T-helper 2 cell treated with Interferon-gamma antibody and Interleukin-4, amounts not matched to agents 5 μg/mL and 100 μg/mL, for 36 hours (primary cell): ENCODE data around the gene KIAA1217.
A peak's percentile ranks its signal among the peaks of the same experiment; 100 is the strongest.

ENCODE experiments used
- DNase-seq: peaks from one replicate; pipeline ENCODE4 v3.0.0; 2021; ENCODE audit warnings: low spot score
- H3K27ac Mint-ChIP-seq: one replicate; pipeline ENCODE4 v1.8.0; 2021; ENCODE audit warnings: mild to moderate bottlenecking, mixed read lengths
- H3K27me3 Mint-ChIP-seq: one replicate; pipeline ENCODE4 v1.8.0; 2021; ENCODE audit warnings: low read depth, mixed read lengths
- H3K36me3 Mint-ChIP-seq: one replicate; pipeline ENCODE4 v1.8.0; 2021; ENCODE audit warnings: low read depth, mixed read lengths
- H3K4me1 Mint-ChIP-seq: one replicate; pipeline ENCODE4 v1.8.0; 2021; ENCODE audit warnings: low read depth, mixed read lengths
- H3K4me3 Mint-ChIP-seq: one replicate; pipeline ENCODE4 v1.8.0; 2022; ENCODE audit warnings: mild to moderate bottlenecking, moderate library complexity, mixed read lengths
- H3K9me3 Mint-ChIP-seq: one replicate; pipeline ENCODE4 v1.8.0; 2021; ENCODE audit warnings: mixed read lengths

KIAA1217 gene

DNA sequence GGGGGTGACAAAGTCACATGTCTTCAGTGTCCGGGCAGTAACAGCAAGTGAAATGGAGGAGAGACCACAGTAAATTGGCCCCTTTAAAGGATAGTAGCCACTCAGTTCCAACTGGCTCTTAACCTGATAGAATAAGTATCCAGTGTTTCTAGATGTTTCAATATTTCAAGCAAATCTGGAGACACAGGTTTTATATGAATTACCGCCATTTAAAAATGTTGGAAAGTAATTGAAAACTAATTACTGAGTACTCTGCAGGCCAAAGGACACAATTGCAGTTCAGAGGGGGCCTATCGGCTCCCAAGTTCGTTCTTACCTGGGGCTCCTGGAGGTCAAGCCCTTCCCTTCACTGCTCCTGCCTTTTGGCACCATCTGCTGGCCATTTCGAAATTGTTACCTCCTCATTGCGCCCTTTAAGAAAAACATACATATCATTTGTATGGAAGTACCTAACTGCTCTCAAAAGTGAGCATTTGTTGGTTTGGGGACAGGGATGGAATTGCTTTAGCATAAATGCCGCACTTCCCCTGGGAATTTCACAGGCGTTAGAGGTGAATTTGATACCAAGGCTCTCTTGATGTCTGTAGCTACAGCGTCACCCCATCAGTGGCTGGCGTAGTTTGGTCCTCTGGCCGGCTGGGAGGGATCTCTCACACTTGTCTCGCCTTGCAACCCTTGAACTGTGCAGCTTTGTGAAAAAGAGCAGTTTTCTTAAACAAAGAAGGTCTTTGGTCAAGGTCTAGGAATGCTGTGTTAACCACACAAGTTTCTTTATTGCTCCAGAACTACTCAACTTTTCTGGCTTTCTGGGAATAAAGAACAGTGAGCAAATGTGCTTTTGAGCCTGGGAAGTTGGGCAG is 294.8 kb downstream of the KIAA1217 start:
- peaks cover 3% of the 10 kb centered on the region for H3K27me3 Mint-ChIP-seq
- H3K36me3 Mint-ChIP-seq: no peaks in the 10 kb centered on the region
- H3K27ac Mint-ChIP-seq: no peak overlapping the region
- no peaks in the 10 kb centered on the region for H3K9me3 Mint-ChIP-seq
- DNase-seq: peak; percentile 16
- H3K4me1 Mint-ChIP-seq: no peaks in the 10 kb centered on the region
- no peak overlapping the region for H3K4me3 Mint-ChIP-seq

DNA sequence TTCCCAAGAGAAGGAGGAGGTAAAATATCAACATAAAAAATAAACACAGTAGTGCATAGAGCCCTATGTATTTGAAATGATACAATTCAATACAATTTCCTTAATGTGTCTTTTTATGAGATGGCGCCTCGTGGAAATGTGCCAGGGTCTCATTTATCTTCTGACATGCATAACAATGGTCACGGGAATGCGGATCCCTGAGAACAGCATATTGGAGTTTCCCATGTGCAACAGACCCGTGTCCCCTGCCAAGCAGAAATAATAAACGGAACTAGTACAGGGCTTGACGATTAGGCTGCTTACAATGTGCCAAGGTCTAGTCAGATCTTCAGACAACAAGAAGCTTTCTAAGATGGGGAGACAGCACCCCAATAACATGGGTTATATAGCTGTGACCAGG is 296.8 kb downstream of the KIAA1217 start:
- Mint-ChIP-seq H3K4me1 (no peaks in the 10 kb centered on the region), H3K36me3 (no peaks in the 10 kb centered on the region), H3K27me3 (peaks cover 3% of the 10 kb centered on the region), H3K9me3 (no peaks in the 10 kb centered on the region), H3K4me3 (no peak overlapping the region), H3K27ac (no peak overlapping the region)
- DNase-seq: no peak

DNA sequence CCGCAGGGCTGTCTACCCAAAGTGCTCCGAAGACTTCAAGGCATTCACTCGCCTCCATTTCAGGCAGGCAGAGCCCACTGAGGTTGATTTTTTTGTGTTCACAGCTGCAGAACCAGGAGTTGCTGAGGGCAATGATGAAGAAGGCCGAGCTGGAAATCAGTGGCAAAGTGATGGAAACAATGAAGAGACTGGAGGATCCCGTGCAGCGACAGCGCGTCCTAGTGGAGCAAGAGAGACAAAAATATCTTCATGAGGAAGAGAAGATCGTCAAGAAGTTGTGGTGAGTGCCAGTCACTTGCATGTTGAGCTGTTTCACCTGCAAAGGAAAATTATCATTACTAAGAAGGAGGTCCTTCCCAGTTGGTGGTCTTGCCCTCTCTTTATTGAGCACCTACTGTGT is 304.2 kb downstream of the KIAA1217 start:
- Mint-ChIP-seq H3K27me3 (peaks cover 3% of the 10 kb centered on the region), H3K9me3 (no peaks in the 10 kb centered on the region), H3K4me1 (no peaks in the 10 kb centered on the region), H3K36me3 (no peaks in the 10 kb centered on the region), H3K4me3 (no peak overlapping the region), H3K27ac (no peak overlapping the region)
- DNase-seq: no peak

DNA sequence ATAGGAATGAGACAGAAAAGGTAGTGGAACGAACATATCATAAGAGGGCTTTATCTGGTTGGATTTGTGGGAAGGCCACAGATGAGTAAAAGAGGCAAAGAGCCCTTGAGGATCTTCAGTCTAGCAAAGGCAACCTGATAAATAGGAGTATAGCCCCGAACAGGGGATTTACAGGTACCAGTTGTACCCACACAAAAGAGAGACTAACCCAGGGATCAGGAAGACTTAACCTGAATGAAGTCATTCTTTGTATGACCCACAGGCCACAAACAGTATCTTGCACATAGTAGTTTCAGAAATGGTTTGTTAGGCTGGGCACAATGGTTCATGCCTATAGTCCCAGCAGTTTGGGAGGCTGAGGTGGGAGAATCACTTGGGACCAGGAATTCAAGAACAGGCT is 306.5 kb downstream of the KIAA1217 start:
- no peaks in the 10 kb centered on the region for H3K36me3 Mint-ChIP-seq
- H3K9me3 Mint-ChIP-seq: no peaks in the 10 kb centered on the region
- DNase-seq: no peak
- H3K4me3 Mint-ChIP-seq: no peak overlapping the region
- H3K27ac Mint-ChIP-seq: no peak overlapping the region
- H3K4me1 Mint-ChIP-seq: peaks cover 9% of the 10 kb centered on the region
- peaks cover 3% of the 10 kb centered on the region for H3K27me3 Mint-ChIP-seq

DNA sequence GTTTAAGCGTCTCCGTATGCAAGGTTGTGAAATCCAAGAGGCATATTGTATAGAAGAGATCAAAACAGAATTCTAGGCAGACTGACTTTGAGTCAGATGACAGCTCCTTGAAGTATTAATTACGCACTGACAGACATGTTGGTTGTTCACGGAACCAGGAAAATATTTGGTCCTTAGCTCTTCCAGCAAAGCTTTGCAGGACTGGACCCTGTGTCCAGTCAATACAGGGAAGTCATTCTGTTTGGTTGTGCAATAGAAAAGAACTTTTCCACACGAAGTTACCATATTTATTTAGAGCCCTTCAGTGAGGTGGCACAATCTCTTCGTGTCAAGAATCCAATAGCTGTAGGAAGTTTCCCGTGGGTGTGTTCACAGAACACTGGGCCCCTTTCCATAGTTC is 309.5 kb downstream of the KIAA1217 start:
- Mint-ChIP-seq H3K36me3 (no peaks in the 10 kb centered on the region), H3K9me3 (no peaks in the 10 kb centered on the region), H3K4me1 (peaks cover 9% of the 10 kb centered on the region), H3K4me3 (no peak overlapping the region), H3K27ac (no peak overlapping the region), H3K27me3 (peaks cover 3% of the 10 kb centered on the region)
- DNase-seq: no peak

DNA sequence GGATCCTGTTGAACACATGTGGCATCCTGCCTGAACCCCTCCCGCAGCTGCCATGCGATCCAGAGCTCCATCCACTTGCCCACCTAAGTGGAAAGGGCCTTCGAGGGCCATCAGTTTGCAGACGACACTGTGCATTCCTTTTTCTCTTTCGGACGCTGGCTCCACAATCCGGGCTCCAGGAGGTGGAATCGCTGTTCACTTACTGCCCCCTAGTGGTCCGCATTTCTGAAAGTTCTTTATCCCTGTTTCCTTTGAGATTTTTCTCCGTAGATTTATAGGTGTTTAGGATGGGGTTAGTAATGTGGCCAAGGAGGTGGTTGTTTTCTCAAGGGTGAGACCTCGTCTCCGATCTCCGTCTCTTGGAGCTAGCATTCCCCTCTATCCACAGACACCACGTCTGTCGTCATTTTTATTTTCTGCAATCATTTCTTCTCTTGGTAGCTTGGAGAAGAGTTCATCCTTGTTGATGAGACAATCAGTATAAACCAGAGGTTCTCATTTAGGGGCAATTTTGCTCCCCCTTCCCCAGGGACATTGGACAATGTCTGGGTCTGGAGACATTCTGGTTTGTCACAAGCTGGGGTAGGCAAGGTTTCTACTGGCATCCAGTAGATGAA is 310.2 kb downstream of the KIAA1217 start:
- Mint-ChIP-seq H3K27ac (no peak overlapping the region), H3K4me3 (peak overlapping the region; percentile 5), H3K9me3 (no peaks in the 10 kb centered on the region), H3K27me3 (peaks cover under 1% of the 10 kb centered on the region), H3K4me1 (peaks cover 9% of the 10 kb centered on the region), H3K36me3 (no peaks in the 10 kb centered on the region)
- DNase-seq: peak; percentile 17

DNA sequence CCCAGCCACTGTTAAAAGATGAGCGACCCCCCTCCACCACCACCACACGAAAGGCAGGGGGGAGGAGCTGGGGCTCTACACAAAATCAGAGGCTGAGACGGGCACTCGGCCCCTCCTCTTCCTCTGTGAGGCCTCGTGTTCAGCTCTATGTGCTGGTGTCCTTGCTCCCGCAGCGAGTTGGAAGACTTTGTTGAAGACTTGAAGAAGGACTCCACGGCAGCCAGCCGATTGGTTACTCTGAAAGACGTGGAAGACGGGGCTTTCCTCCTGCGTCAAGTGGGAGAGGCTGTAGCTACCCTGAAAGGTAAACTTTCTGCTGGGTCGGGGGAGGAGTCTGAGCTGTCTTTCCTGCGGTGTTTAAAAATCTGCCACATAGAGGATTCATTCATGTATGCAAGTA is 311.0 kb downstream of the KIAA1217 start:
- H3K9me3 Mint-ChIP-seq: no peaks in the 10 kb centered on the region
- H3K4me1 Mint-ChIP-seq: peaks cover 9% of the 10 kb centered on the region
- DNase-seq: peak; percentile 14
- no peak overlapping the region for H3K27ac Mint-ChIP-seq
- peak overlapping the region; percentile 37 for H3K4me3 Mint-ChIP-seq
- no peaks in the 10 kb centered on the region for H3K36me3 Mint-ChIP-seq
- H3K27me3 Mint-ChIP-seq: no peaks in the 10 kb centered on the region

DNA sequence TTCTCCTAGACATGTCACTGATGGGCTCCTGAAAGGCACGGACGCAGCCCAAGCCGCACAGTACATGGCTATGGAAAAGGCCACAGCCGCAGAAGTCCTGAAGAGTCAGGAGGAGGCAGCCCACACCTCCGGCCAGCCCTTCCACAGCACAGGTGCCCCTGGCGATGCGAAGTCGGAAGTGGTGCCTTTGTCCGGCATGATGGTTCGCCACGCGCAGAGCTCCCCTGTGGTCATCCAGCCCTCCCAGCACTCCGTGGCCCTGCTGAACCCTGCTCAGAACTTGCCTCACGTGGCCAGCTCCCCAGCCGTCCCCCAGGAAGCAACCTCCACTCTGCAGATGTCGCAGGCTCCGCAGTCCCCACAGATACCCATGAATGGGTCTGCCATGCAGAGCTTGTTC is 315.4 kb downstream of the KIAA1217 start:
- no peaks in the 10 kb centered on the region for H3K27me3 Mint-ChIP-seq
- peaks cover 6% of the 10 kb centered on the region for H3K4me1 Mint-ChIP-seq
- H3K27ac Mint-ChIP-seq: no peak overlapping the region
- H3K9me3 Mint-ChIP-seq: no peaks in the 10 kb centered on the region
- H3K4me3 Mint-ChIP-seq: no peak overlapping the region
- H3K36me3 Mint-ChIP-seq: no peaks in the 10 kb centered on the region
- no peak for DNase-seq

DNA sequence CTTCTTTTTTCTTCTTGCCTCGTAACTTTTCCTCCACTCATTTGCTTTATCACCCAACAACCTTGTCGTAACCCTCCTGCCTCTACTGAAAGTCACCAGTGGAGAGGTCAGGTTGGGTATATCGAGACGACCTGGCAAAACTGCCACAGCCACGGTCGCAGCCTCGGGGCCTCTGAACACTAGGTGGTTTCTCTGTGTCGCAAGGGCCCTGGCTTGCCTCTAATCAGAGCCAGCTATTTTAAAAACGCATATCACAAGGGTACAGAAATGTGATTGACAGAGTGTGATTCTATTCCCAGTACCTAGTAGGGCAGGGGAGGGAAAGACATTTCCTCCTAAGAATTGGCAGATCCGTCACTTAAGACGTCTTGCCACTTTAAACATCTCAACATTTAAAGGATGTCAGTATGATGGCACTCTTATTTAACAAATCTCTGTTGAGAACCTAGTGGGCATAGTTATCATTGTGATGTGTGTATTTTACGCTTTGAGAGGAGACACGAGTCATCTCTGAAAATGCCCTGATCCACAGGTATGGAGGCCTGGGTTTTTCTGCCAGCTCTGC is 317.2 kb downstream of the KIAA1217 start:
- Mint-ChIP-seq H3K9me3 (no peaks in the 10 kb centered on the region), H3K4me3 (no peak overlapping the region), H3K27ac (no peak overlapping the region), H3K36me3 (no peaks in the 10 kb centered on the region), H3K4me1 (no peaks in the 10 kb centered on the region), H3K27me3 (no peaks in the 10 kb centered on the region)
- DNase-seq: no peak

DNA sequence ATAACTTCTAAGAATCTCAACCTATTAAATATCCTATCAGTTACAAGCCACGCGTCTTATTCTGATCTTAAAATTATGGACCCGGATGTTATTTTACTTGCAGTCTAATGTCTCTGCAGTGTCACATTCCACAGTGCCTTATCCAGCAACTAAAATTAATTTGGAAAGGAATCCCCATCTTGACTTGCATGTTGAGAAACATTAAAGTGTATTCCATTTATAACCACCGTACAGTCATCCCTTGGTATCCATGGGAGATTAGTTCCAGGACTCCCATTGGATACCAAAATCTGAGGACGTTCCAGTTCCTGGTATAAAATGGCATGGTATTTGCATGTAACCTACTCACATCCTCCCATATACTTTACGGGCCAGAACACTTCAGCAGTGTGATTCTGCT is 320.0 kb downstream of the KIAA1217 start:
- Mint-ChIP-seq H3K4me1 (no peaks in the 10 kb centered on the region), H3K27me3 (no peaks in the 10 kb centered on the region), H3K36me3 (no peaks in the 10 kb centered on the region), H3K27ac (no peak overlapping the region), H3K4me3 (no peak overlapping the region), H3K9me3 (no peaks in the 10 kb centered on the region)
- DNase-seq: no peak

DNA sequence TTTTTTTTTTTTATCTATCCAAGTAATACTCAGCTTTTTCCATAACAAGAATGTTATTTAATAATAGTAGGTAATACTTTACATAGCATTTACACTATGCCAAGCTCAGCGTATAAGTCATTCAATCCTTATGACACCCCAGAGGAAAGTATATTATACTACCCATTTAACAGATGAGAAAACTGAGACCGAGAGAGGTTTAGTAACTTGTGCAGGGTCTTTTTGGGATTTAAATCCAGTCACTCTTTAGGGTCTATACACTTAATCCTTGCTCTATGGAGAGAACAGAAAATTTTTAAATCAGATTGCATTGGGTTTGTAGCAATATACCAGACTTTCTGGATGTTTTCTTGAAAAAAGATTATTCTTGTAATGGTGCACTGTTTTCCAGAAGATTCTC is 322.5 kb downstream of the KIAA1217 start:
- H3K27ac Mint-ChIP-seq: no peak overlapping the region
- H3K9me3 Mint-ChIP-seq: no peaks in the 10 kb centered on the region
- no peak for DNase-seq
- no peaks in the 10 kb centered on the region for H3K27me3 Mint-ChIP-seq
- no peaks in the 10 kb centered on the region for H3K36me3 Mint-ChIP-seq
- no peaks in the 10 kb centered on the region for H3K4me1 Mint-ChIP-seq
- H3K4me3 Mint-ChIP-seq: no peak overlapping the region

DNA sequence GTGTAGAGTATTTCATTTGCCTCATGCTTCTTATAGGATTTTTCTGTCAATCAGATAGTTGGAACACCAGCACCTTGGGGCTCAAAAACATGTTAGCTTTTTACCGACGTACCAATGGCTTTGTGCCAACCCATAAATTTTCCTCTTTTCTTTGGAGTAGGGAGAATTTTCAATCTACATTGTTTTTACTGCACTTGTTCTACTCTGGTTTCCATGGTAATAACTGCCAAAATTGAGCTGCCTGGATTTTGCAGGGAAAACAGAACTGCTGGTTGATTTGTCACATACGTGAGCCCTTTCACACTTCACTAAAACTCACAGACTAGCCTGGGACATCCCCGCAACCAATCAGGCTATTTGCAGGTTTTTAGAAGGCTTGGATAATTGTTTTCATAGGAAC is 325.0 kb downstream of the KIAA1217 start:
- H3K4me3 Mint-ChIP-seq: no peak overlapping the region
- H3K9me3 Mint-ChIP-seq: no peaks in the 10 kb centered on the region
- no peaks in the 10 kb centered on the region for H3K4me1 Mint-ChIP-seq
- H3K36me3 Mint-ChIP-seq: no peaks in the 10 kb centered on the region
- H3K27me3 Mint-ChIP-seq: no peaks in the 10 kb centered on the region
- DNase-seq: no peak
- no peak overlapping the region for H3K27ac Mint-ChIP-seq

DNA sequence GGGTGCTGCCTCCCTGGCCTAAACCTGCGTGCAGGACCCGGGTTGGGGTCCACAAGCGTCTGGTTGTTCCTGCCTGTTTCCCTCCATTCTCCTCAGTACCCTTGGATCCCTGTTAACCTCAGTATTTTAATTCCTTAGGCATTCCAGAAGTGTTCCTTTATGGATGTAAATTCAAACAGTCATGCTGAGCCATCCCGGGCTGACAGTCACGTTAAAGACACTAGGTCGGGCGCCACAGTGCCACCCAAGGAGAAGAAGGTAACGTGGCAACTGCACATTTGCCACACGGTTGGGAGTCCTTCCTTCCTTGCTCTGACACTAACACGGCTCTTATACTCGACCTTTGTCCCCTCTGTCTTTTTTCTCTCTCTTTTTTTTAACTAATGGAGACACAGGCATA is 327.7 kb downstream of the KIAA1217 start:
- H3K27ac Mint-ChIP-seq: no peak overlapping the region
- H3K9me3 Mint-ChIP-seq: no peaks in the 10 kb centered on the region
- no peak for DNase-seq
- no peaks in the 10 kb centered on the region for H3K27me3 Mint-ChIP-seq
- H3K4me1 Mint-ChIP-seq: no peaks in the 10 kb centered on the region
- H3K4me3 Mint-ChIP-seq: no peak overlapping the region
- no peaks in the 10 kb centered on the region for H3K36me3 Mint-ChIP-seq

DNA sequence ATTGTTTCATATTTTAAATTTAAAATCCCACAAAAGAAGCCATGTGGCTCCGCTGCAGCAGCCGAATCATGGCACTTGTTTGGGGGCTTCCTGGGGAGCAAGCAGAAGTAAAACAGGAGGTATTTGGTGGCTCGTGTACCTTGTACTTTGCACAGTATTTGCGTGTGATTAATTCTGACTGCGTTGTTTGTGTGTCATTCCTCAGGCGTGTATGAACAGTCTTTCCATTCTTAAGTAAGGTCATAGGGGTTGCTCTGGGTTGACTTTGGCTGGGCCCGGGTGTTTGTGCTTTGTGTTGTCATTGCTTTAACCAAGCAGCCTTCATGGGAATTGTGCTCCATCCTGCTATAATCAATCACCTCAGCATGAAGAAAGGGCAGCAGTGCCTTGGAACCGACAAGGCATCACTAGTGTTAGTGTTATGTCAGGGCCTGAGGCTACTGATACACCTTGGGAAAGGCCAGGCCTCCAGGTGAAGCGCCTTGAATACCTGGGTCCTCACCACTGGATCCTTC is 332.4 kb downstream of the KIAA1217 start:
- DNase-seq: no peak
- no peaks in the 10 kb centered on the region for H3K4me1 Mint-ChIP-seq
- no peaks in the 10 kb centered on the region for H3K9me3 Mint-ChIP-seq
- no peak overlapping the region for H3K4me3 Mint-ChIP-seq
- H3K27ac Mint-ChIP-seq: no peak overlapping the region
- no peaks in the 10 kb centered on the region for H3K36me3 Mint-ChIP-seq
- peaks cover 3% of the 10 kb centered on the region for H3K27me3 Mint-ChIP-seq
